ENCODE results near the gene ELMOD1.

Gene ELMOD1

GRCh38 chr11:107697291-107697690, 106.3 kb downstream of the ELMOD1 start:
- Histone ChIP-seq H3K4me3 (ENCODE audit: low read length) (no peak overlapping the region), H3K9ac (ENCODE audit: low read length) (no peak overlapping the region), H3K9me3 (ENCODE audit: control insufficient read depth, low read length) (no peaks in the 10 kb centered on the region), H3K4me1 (ENCODE audit: control insufficient read depth, insufficient read depth, low read length) (peaks cover 38% of the 10 kb centered on the region), H3K36me3 (ENCODE audit: control insufficient read depth, insufficient read depth, low read length, severe bottlenecking) (no peaks in the 10 kb centered on the region), H3K27me3 (replicated peaks; ENCODE audit: control insufficient read depth, insufficient read depth, low read length) (no peaks in the 10 kb centered on the region)
- no peak for DNase-seq (ENCODE audit: low read depth)

- H3K9ac ChIP-seq (ENCODE audit: low read length), result no peak overlapping the region
- H3K27me3 ChIP-seq (replicated peaks; ENCODE audit: control insufficient read depth, insufficient read depth, low read length), result no peaks in the 10 kb centered on the region
- no peak overlapping the region for H3K4me3 ChIP-seq (ENCODE audit: low read length)
- no peaks in the 10 kb centered on the region for H3K9me3 ChIP-seq (ENCODE audit: control insufficient read depth, low read length)
- peaks cover 45% of the 10 kb centered on the region for H3K4me1 ChIP-seq (ENCODE audit: control insufficient read depth, insufficient read depth, low read length)
- no peak for DNase-seq (ENCODE audit: low read depth)
- H3K36me3 ChIP-seq (ENCODE audit: control insufficient read depth, insufficient read depth, low read length, severe bottlenecking), result no peaks in the 10 kb centered on the region
These were observed 108.7 kb downstream of the ELMOD1 start for GRCh38 chr11:107699371-107700285.

DNA sequence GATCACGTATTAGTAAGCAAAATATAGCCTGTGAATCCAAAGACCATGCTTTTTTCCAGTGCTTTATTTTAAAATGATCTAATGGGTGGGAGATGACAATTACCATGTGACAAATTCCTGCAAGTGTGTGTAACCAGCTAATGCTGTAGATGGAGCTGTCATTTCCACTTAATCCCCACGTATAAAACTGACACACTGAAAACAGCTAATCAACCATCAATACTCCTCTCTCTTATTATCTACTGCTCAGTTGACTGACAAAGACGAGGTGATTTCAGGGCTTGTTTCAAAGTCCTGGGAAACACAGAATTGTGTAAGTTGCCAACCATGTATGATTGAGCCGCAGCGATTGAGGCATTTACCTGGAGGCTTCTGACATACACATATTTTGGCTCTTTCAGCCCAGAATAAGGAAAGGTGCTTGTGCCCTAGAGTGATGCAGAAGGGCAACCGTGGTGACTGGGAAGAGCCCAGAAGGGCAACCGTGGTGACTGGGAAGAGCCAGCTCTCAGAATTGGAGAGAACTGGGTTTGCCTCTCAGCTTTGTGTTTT, 111.2 kb downstream of the ELMOD1 start:
- Histone ChIP-seq H3K9ac (ENCODE audit: low read length) (no peak overlapping the region), H3K36me3 (ENCODE audit: control insufficient read depth, insufficient read depth, low read length, severe bottlenecking) (no peaks in the 10 kb centered on the region), H3K9me3 (ENCODE audit: control insufficient read depth, low read length) (no peaks in the 10 kb centered on the region), H3K4me1 (ENCODE audit: control insufficient read depth, insufficient read depth, low read length) (peaks cover 38% of the 10 kb centered on the region), H3K27me3 (replicated peaks; ENCODE audit: control insufficient read depth, insufficient read depth, low read length) (no peaks in the 10 kb centered on the region), H3K4me3 (ENCODE audit: low read length) (no peak overlapping the region)
- DNase-seq (ENCODE audit: low read depth), result no peak

- H3K36me3 ChIP-seq (ENCODE audit: control insufficient read depth, insufficient read depth, low read length, severe bottlenecking), result no peaks in the 10 kb centered on the region
- no peak for DNase-seq (ENCODE audit: low read depth)
- no peaks in the 10 kb centered on the region for H3K9me3 ChIP-seq (ENCODE audit: control insufficient read depth, low read length)
- H3K9ac ChIP-seq (ENCODE audit: low read length), result no peak overlapping the region
- H3K27me3 ChIP-seq (replicated peaks; ENCODE audit: control insufficient read depth, insufficient read depth, low read length), result no peaks in the 10 kb centered on the region
- H3K4me1 ChIP-seq (ENCODE audit: control insufficient read depth, insufficient read depth, low read length), result peaks cover 33% of the 10 kb centered on the region
- no peak overlapping the region for H3K4me3 ChIP-seq (ENCODE audit: low read length)
These were observed 111.8 kb downstream of the ELMOD1 start for GRCh38 chr11:107702723-107703122.

DNA sequence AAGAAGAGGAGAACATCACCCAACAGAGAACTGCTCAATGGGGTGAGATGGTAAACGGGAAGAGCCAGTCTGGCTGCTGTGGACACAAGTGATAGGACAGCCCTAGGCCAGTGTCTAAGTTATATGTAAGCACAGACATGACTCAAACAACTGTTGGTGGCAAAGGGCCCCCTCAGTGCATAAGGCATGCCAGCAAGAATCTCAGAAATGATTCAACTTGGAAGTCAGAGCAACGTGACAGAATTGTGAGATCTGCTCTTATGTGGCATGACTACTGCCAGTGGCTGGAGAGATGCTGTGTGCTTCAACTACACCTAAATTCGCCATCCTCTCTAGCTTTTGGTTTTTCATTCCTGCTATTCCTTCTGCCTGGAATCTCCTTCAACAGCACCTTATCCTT, 113.5 kb downstream of the ELMOD1 start:
- H3K36me3 ChIP-seq (ENCODE audit: control insufficient read depth, insufficient read depth, low read length, severe bottlenecking), result no peaks in the 10 kb centered on the region
- H3K27me3 ChIP-seq (replicated peaks; ENCODE audit: control insufficient read depth, insufficient read depth, low read length), result no peaks in the 10 kb centered on the region
- no peak overlapping the region for H3K4me3 ChIP-seq (ENCODE audit: low read length)
- H3K9me3 ChIP-seq (ENCODE audit: control insufficient read depth, low read length), result no peaks in the 10 kb centered on the region
- H3K4me1 ChIP-seq (ENCODE audit: control insufficient read depth, insufficient read depth, low read length), result peaks cover 28% of the 10 kb centered on the region
- no peak overlapping the region for H3K9ac ChIP-seq (ENCODE audit: low read length)
- DNase-seq (ENCODE audit: low read depth), result no peak

DNA sequence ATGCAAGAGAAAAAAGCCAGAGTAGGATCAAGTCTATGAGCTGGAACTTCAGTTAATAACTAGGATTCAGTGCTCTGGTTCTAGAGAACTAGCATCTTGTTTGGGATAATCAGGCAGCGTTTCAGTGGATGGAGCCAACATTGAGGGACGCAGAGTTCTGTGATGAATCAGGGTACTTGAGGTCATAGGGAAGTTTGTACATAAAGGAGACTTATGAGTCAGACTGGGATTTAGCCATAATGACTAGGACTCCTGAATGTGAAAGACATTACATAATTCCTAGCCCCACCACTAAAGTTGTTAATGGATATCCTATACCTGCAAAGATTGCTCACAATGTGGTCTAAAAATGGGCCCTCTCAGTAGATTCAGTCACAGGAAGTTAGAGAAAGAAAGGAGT, 114.1 kb downstream of the ELMOD1 start:
- Histone ChIP-seq H3K9me3 (ENCODE audit: control insufficient read depth, low read length) (no peaks in the 10 kb centered on the region), H3K36me3 (ENCODE audit: control insufficient read depth, insufficient read depth, low read length, severe bottlenecking) (no peaks in the 10 kb centered on the region), H3K27me3 (replicated peaks; ENCODE audit: control insufficient read depth, insufficient read depth, low read length) (no peaks in the 10 kb centered on the region), H3K4me1 (ENCODE audit: control insufficient read depth, insufficient read depth, low read length) (peaks cover 22% of the 10 kb centered on the region), H3K4me3 (ENCODE audit: low read length) (no peak overlapping the region), H3K9ac (ENCODE audit: low read length) (no peak overlapping the region)
- DNase-seq (ENCODE audit: low read depth), result peak; percentile 19

DNA sequence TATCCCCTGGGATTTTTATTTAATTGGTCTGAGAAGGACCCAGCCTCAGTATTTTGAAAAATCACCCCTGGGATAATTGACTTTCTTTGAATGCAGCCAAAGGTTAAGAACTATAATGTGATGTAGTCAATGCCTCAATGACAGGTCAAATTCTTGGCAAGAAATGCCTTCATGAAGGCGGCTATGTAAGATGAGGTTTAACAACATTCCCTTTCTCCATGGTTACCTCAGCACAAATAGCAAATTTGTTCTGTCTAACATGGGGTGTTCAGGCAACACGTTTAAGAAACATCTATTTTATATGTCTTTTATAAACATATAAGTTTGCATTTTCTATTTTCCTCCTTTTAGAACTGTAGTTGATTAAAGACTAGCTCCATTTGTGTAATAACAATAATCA, 115.6 kb downstream of the ELMOD1 start:
- Histone ChIP-seq H3K27me3 (replicated peaks; ENCODE audit: control insufficient read depth, insufficient read depth, low read length) (no peaks in the 10 kb centered on the region), H3K9me3 (ENCODE audit: control insufficient read depth, low read length) (no peaks in the 10 kb centered on the region), H3K4me1 (ENCODE audit: control insufficient read depth, insufficient read depth, low read length) (peaks cover 17% of the 10 kb centered on the region), H3K4me3 (ENCODE audit: low read length) (no peak overlapping the region), H3K9ac (ENCODE audit: low read length) (no peak overlapping the region), H3K36me3 (ENCODE audit: control insufficient read depth, insufficient read depth, low read length, severe bottlenecking) (no peaks in the 10 kb centered on the region)
- no peak for DNase-seq (ENCODE audit: low read depth)

GRCh38 chr11:107707215-107707671, 116.3 kb downstream of the ELMOD1 start:
- Histone ChIP-seq H3K9me3 (ENCODE audit: control insufficient read depth, low read length) (no peaks in the 10 kb centered on the region), H3K9ac (ENCODE audit: low read length) (no peak overlapping the region), H3K36me3 (ENCODE audit: control insufficient read depth, insufficient read depth, low read length, severe bottlenecking) (no peaks in the 10 kb centered on the region), H3K4me3 (ENCODE audit: low read length) (no peak overlapping the region), H3K4me1 (ENCODE audit: control insufficient read depth, insufficient read depth, low read length) (peaks cover 17% of the 10 kb centered on the region), H3K27me3 (replicated peaks; ENCODE audit: control insufficient read depth, insufficient read depth, low read length) (no peaks in the 10 kb centered on the region)
- no peak for DNase-seq (ENCODE audit: low read depth)

DNA sequence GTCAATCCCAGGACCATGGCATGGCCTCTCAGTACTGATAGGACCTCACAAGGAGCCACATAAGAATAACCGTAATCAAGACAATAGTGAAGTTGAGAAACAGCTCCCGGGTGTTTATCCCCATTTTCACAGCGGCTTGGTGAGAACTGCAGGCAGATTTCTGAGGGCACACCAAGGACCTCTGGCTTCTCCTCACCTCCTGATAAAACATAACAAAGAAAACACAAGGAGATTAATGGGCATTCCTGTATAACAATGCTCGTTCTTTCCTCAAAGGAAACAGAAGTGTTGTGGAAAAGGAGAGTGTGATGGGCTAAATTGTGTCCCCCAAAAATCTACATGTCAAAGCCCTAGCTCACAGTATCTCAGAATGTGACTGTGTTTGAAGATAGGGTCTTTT, 116.9 kb downstream of the ELMOD1 start:
- Histone ChIP-seq H3K9me3 (ENCODE audit: control insufficient read depth, low read length) (no peaks in the 10 kb centered on the region), H3K9ac (ENCODE audit: low read length) (no peak overlapping the region), H3K4me3 (ENCODE audit: low read length) (no peak overlapping the region), H3K27me3 (replicated peaks; ENCODE audit: control insufficient read depth, insufficient read depth, low read length) (no peaks in the 10 kb centered on the region), H3K36me3 (ENCODE audit: control insufficient read depth, insufficient read depth, low read length, severe bottlenecking) (no peaks in the 10 kb centered on the region), H3K4me1 (ENCODE audit: control insufficient read depth, insufficient read depth, low read length) (peaks cover 17% of the 10 kb centered on the region)
- no peak for DNase-seq (ENCODE audit: low read depth)

DNA sequence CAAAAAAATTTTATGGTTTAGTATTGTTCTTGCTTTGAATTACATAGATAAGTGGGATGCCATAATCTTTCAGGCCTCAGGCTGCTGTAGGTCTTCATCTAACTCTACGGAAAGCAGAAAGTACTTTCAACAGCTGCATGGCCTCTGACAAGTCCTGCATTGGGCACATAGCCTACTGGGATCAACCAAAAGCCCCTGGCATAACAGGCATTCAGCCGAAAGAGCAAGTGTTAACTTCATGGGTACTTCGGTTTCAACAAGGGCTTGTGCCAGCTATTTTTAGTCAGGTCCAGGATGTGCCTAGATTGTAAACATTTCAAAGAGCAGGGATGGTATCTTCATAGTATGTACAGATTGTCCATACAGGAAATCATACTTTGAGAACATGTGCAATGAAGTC, 117.8 kb downstream of the ELMOD1 start:
- peaks cover 20% of the 10 kb centered on the region for H3K4me1 ChIP-seq (ENCODE audit: control insufficient read depth, insufficient read depth, low read length)
- no peaks in the 10 kb centered on the region for H3K36me3 ChIP-seq (ENCODE audit: control insufficient read depth, insufficient read depth, low read length, severe bottlenecking)
- no peaks in the 10 kb centered on the region for H3K27me3 ChIP-seq (replicated peaks; ENCODE audit: control insufficient read depth, insufficient read depth, low read length)
- no peak overlapping the region for H3K4me3 ChIP-seq (ENCODE audit: low read length)
- DNase-seq (ENCODE audit: low read depth), result no peak
- no peak overlapping the region for H3K9ac ChIP-seq (ENCODE audit: low read length)
- H3K9me3 ChIP-seq (ENCODE audit: control insufficient read depth, low read length), result no peaks in the 10 kb centered on the region

GRCh38 chr11:107710301-107710700, 119.4 kb downstream of the ELMOD1 start:
- peaks cover 8% of the 10 kb centered on the region for H3K4me1 ChIP-seq (ENCODE audit: control insufficient read depth, insufficient read depth, low read length)
- no peaks in the 10 kb centered on the region for H3K9me3 ChIP-seq (ENCODE audit: control insufficient read depth, low read length)
- no peak overlapping the region for H3K4me3 ChIP-seq (ENCODE audit: low read length)
- no peak for DNase-seq (ENCODE audit: low read depth)
- H3K27me3 ChIP-seq (replicated peaks; ENCODE audit: control insufficient read depth, insufficient read depth, low read length), result no peaks in the 10 kb centered on the region
- no peaks in the 10 kb centered on the region for H3K36me3 ChIP-seq (ENCODE audit: control insufficient read depth, insufficient read depth, low read length, severe bottlenecking)
- no peak overlapping the region for H3K9ac ChIP-seq (ENCODE audit: low read length)
